ENCODE data around the gene BRINP3.
"Not testable (repeated sequence)": the region's sequence is repeated elsewhere in the genome, so short reads cannot be mapped to it uniquely, and the experiment has no call there.

Gene BRINP3

GRCh38 chr1:190120564-190120963 is 357.1 kb downstream of the BRINP3 start:
- not testable (repeated sequence) for H3K9ac ChIP-seq (ENCODE audit: low read depth, low read length, poor library complexity); H3K4me1 ChIP-seq (ENCODE audit: control insufficient read depth in 2 of 2, insufficient read depth in 1 of 2, low read depth in 1 of 2, low read length in 2 of 2); DNase-seq (ENCODE audit: low spot score); H4K91ac ChIP-seq (ENCODE audit: low read depth, low read length, poor library complexity); H3K23ac ChIP-seq (ENCODE audit: low read depth, low read length, poor library complexity); H2BK15ac ChIP-seq (ENCODE audit: low read length); H3K27me3 ChIP-seq (ENCODE audit: control insufficient read depth in 3 of 3, insufficient read depth in 3 of 3, low read depth in 1 of 3, low read length in 3 of 3); H3K27ac ChIP-seq (replicated peaks; ENCODE audit: low read length); H2AK5ac ChIP-seq (ENCODE audit: low read depth, low read length); H3K4me2 ChIP-seq (ENCODE audit: insufficient read depth, low read length, poor library complexity, severe bottlenecking); H2BK120ac ChIP-seq (ENCODE audit: low read depth, low read length); H2BK12ac ChIP-seq (ENCODE audit: low read length); H2BK5ac ChIP-seq (ENCODE audit: low read length); H3K4ac ChIP-seq (ENCODE audit: low read length); H3K36me3 ChIP-seq (replicated peaks in 1 of 2; ENCODE audit: control insufficient read depth in 2 of 2, insufficient read depth in 2 of 2, low read length in 2 of 2); H3K14ac ChIP-seq (ENCODE audit: low read length); H4K8ac ChIP-seq (ENCODE audit: low read depth, low read length); H3K9me3 ChIP-seq (replicated peaks in 1 of 2; ENCODE audit: control insufficient read depth in 2 of 2, insufficient read depth in 1 of 2, low read depth in 1 of 2, low read length in 2 of 2); H2AFZ ChIP-seq (ENCODE audit: low read length); H3K79me1 ChIP-seq (ENCODE audit: low read depth, low read length); H3K4me3 ChIP-seq (ENCODE audit: low read length in 2 of 2); H3K18ac ChIP-seq (ENCODE audit: low read length)
- no CpG with 5 or more reads among the region's 11 CpGs for WGBS, 2 donors (ENCODE audit: extremely low coverage in 2 of 2, insufficient read length in 2 of 2, insufficient replicate concordance in 1 of 2)

GRCh38 chr1:190119683-190120082 is 358.0 kb downstream of the BRINP3 start:
- H3K27ac ChIP-seq (replicated peaks; ENCODE audit: low read length): no peak overlapping the region
- no peaks in the 10 kb centered on the region for H3K4me1 ChIP-seq (ENCODE audit: control insufficient read depth in 2 of 2, insufficient read depth in 1 of 2, low read depth in 1 of 2, low read length in 2 of 2)
- H3K9me3 ChIP-seq (replicated peaks in 1 of 2; ENCODE audit: control insufficient read depth in 2 of 2, insufficient read depth in 1 of 2, low read depth in 1 of 2, low read length in 2 of 2): no peaks in the 10 kb centered on the region
- no peak overlapping the region for H3K9ac ChIP-seq (ENCODE audit: low read depth, low read length, poor library complexity)
- no peak overlapping the region for H3K18ac ChIP-seq (ENCODE audit: low read length)
- no peak overlapping the region for H2BK15ac ChIP-seq (ENCODE audit: low read length)
- no peaks in the 10 kb centered on the region for H3K27me3 ChIP-seq (ENCODE audit: control insufficient read depth in 3 of 3, insufficient read depth in 3 of 3, low read depth in 1 of 3, low read length in 3 of 3)
- no peak overlapping the region for H4K8ac ChIP-seq (ENCODE audit: low read depth, low read length)
- no peak overlapping the region for H3K23ac ChIP-seq (ENCODE audit: low read depth, low read length, poor library complexity)
- no peak overlapping the region for H3K4ac ChIP-seq (ENCODE audit: low read length)
- H3K4me3 ChIP-seq (ENCODE audit: low read length in 2 of 2): no peak overlapping the region
- H3K4me2 ChIP-seq (ENCODE audit: insufficient read depth, low read length, poor library complexity, severe bottlenecking): no peak overlapping the region
- H2BK120ac ChIP-seq (ENCODE audit: low read depth, low read length): no peak overlapping the region
- H4K91ac ChIP-seq (ENCODE audit: low read depth, low read length, poor library complexity): no peak overlapping the region
- no peak overlapping the region for H2AK5ac ChIP-seq (ENCODE audit: low read depth, low read length)
- H3K79me1 ChIP-seq (ENCODE audit: low read depth, low read length): no peaks in the 10 kb centered on the region
- no peak for DNase-seq (ENCODE audit: low spot score)
- H2BK5ac ChIP-seq (ENCODE audit: low read length): no peak overlapping the region
- H2BK12ac ChIP-seq (ENCODE audit: low read length): no peak overlapping the region
- no peaks in the 10 kb centered on the region for H3K36me3 ChIP-seq (replicated peaks in 1 of 2; ENCODE audit: control insufficient read depth in 2 of 2, insufficient read depth in 2 of 2, low read length in 2 of 2)
- no peak overlapping the region for H2AFZ ChIP-seq (ENCODE audit: low read length)
- H3K14ac ChIP-seq (ENCODE audit: low read length): no peak overlapping the region
- WGBS, 2 donors (ENCODE audit: extremely low coverage in 2 of 2, insufficient read length in 2 of 2, insufficient replicate concordance in 1 of 2): no CpG with 5 or more reads among the region's 2 CpGs

- H3K4me2 ChIP-seq (ENCODE audit: insufficient read depth, low read length, poor library complexity, severe bottlenecking): no peak overlapping the region
- H3K4me1 ChIP-seq (ENCODE audit: control insufficient read depth in 2 of 2, insufficient read depth in 1 of 2, low read depth in 1 of 2, low read length in 2 of 2): no peaks in the 10 kb centered on the region
- H3K79me1 ChIP-seq (ENCODE audit: low read depth, low read length): no peaks in the 10 kb centered on the region
- no peak overlapping the region for H2BK12ac ChIP-seq (ENCODE audit: low read length)
- no peak overlapping the region for H3K18ac ChIP-seq (ENCODE audit: low read length)
- no peaks in the 10 kb centered on the region for H3K9me3 ChIP-seq (replicated peaks in 1 of 2; ENCODE audit: control insufficient read depth in 2 of 2, insufficient read depth in 1 of 2, low read depth in 1 of 2, low read length in 2 of 2)
- H3K23ac ChIP-seq (ENCODE audit: low read depth, low read length, poor library complexity): no peak overlapping the region
- no peak overlapping the region for H3K4me3 ChIP-seq (ENCODE audit: low read length in 2 of 2)
- no peak overlapping the region for H2BK15ac ChIP-seq (ENCODE audit: low read length)
- H2AK5ac ChIP-seq (ENCODE audit: low read depth, low read length): no peak overlapping the region
- no peak overlapping the region for H3K14ac ChIP-seq (ENCODE audit: low read length)
- no peak overlapping the region for H2AFZ ChIP-seq (ENCODE audit: low read length)
- no peak for DNase-seq (ENCODE audit: low spot score)
- no peak overlapping the region for H3K27ac ChIP-seq (replicated peaks; ENCODE audit: low read length)
- H4K8ac ChIP-seq (ENCODE audit: low read depth, low read length): no peak overlapping the region
- H3K9ac ChIP-seq (ENCODE audit: low read depth, low read length, poor library complexity): no peak overlapping the region
- no peak overlapping the region for H3K4ac ChIP-seq (ENCODE audit: low read length)
- H3K36me3 ChIP-seq (replicated peaks in 1 of 2; ENCODE audit: control insufficient read depth in 2 of 2, insufficient read depth in 2 of 2, low read length in 2 of 2): no peaks in the 10 kb centered on the region
- H2BK120ac ChIP-seq (ENCODE audit: low read depth, low read length): no peak overlapping the region
- no peak overlapping the region for H4K91ac ChIP-seq (ENCODE audit: low read depth, low read length, poor library complexity)
- no peaks in the 10 kb centered on the region for H3K27me3 ChIP-seq (ENCODE audit: control insufficient read depth in 3 of 3, insufficient read depth in 3 of 3, low read depth in 1 of 3, low read length in 3 of 3)
- H2BK5ac ChIP-seq (ENCODE audit: low read length): no peak overlapping the region
Observed at GRCh38 chr1:190116921-190117320, 360.7 kb downstream of the BRINP3 start.

- Histone ChIP-seq H3K4ac (ENCODE audit: low read length) (no peak overlapping the region), H3K4me1 (ENCODE audit: control insufficient read depth in 2 of 2, insufficient read depth in 1 of 2, low read depth in 1 of 2, low read length in 2 of 2) (no peaks in the 10 kb centered on the region), H3K9ac (ENCODE audit: low read depth, low read length, poor library complexity) (no peak overlapping the region), H3K9me3 (replicated peaks in 1 of 2; ENCODE audit: control insufficient read depth in 2 of 2, insufficient read depth in 1 of 2, low read depth in 1 of 2, low read length in 2 of 2) (no peaks in the 10 kb centered on the region), H3K18ac (ENCODE audit: low read length) (no peak overlapping the region), H2BK15ac (ENCODE audit: low read length) (no peak overlapping the region), H3K4me3 (ENCODE audit: low read length in 2 of 2) (no peak overlapping the region), H3K79me1 (ENCODE audit: low read depth, low read length) (no peaks in the 10 kb centered on the region), H3K27ac (replicated peaks; ENCODE audit: low read length) (no peak overlapping the region), H3K4me2 (ENCODE audit: insufficient read depth, low read length, poor library complexity, severe bottlenecking) (no peak overlapping the region), H2AK5ac (ENCODE audit: low read depth, low read length) (no peak overlapping the region), H3K36me3 (replicated peaks in 1 of 2; ENCODE audit: control insufficient read depth in 2 of 2, insufficient read depth in 2 of 2, low read length in 2 of 2) (no peaks in the 10 kb centered on the region), H4K8ac (ENCODE audit: low read depth, low read length) (no peak overlapping the region), H2AFZ (ENCODE audit: low read length) (peak overlapping the region; percentile 20), H2BK120ac (ENCODE audit: low read depth, low read length) (no peak overlapping the region), H3K27me3 (ENCODE audit: control insufficient read depth in 3 of 3, insufficient read depth in 3 of 3, low read depth in 1 of 3, low read length in 3 of 3) (no peaks in the 10 kb centered on the region), H2BK5ac (ENCODE audit: low read length) (no peak overlapping the region), H2BK12ac (ENCODE audit: low read length) (no peak overlapping the region), H4K91ac (ENCODE audit: low read depth, low read length, poor library complexity) (no peak overlapping the region), H3K14ac (ENCODE audit: low read length) (no peak overlapping the region), H3K23ac (ENCODE audit: low read depth, low read length, poor library complexity) (no peak overlapping the region)
- DNase-seq (ENCODE audit: low spot score): no peak
- WGBS, 2 donors (ENCODE audit: extremely low coverage in 2 of 2, insufficient read length in 2 of 2, insufficient replicate concordance in 1 of 2): no CpG with 5 or more reads among the region's 1 CpG
Observed at GRCh38 chr1:190104961-190105360, 372.7 kb downstream of the BRINP3 start.
